GM19351 (cell line): ENCODE measurements around the gene PPARD.

ENCODE experiments used
- ATAC-seq: cut with Tn5 transposase; IDR thresholded peaks from one replicate; pipeline ENCODE4 v1.9.1; 2021; ENCODE audit warnings: mild to moderate bottlenecking, moderate library complexity; ENCODE audit not compliant: unreplicated experiment

Gene PPARD

DNA sequence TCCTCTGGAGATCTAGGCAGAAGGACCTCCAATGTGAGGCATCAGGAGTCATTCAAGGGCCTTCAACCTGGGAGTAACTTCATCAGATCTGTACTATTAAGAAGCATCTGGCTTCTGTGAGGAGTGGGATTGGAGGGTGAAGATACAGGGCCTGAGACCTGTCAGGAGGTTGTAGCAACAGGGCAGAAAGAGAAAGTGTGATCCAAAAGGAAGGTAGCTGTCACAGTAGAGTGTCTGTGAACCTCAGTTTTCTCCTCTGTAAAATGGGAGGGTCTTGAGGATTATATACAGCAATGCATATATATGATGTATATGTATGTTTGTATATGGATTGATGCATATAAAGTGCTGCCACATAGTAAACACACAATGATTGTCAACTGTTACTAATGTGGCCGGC, 123.3 kb downstream of the PPARD start:
- no peak for ATAC-seq

DNA sequence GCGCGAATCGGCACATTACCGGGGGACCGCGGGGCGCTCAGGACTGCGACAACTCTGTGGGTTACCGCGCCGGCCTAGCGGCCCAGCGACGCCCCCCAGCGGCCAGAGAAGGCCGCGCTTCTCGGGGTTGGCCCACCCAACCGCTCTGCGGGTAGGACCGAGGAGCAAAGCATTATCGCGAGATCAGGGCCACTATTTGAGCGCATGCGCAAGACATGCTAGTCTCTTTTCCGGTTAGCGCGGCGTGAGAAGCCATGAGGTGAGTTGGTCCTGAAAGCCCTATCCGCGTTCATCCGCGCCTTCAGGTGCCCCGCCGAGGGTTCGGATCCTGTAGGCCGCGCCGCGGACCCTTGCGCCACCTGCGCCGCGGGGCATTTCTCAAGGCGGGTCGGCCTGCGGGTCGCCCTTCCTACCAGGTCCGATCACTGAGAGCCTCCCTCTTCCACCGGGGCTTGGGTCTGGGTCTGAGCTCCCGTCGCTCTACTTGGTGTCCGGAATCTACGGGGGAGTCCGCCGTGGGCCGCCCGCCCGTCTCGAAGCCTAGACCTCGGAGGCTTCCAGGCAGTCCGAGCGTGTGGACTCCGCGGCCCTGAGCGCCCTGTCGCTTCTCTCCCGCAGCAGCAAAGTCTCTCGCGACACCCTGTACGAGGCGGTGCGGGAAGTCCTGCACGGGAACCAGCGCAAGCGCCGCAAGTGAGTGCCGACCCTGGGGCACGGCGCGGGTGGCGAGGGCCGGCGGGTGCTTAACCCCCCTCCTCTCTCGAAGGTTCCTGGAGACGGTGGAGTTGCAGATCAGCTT, 126.0 kb downstream of the PPARD start, which contains the start of gene RPL10A:
Gene RPL10A (plus strand): TSS at position 221 of the 799 bp plus-strand sequence. CDS start 34 bp downstream, at position 255.
- ATAC-seq: peak; percentile 89

DNA sequence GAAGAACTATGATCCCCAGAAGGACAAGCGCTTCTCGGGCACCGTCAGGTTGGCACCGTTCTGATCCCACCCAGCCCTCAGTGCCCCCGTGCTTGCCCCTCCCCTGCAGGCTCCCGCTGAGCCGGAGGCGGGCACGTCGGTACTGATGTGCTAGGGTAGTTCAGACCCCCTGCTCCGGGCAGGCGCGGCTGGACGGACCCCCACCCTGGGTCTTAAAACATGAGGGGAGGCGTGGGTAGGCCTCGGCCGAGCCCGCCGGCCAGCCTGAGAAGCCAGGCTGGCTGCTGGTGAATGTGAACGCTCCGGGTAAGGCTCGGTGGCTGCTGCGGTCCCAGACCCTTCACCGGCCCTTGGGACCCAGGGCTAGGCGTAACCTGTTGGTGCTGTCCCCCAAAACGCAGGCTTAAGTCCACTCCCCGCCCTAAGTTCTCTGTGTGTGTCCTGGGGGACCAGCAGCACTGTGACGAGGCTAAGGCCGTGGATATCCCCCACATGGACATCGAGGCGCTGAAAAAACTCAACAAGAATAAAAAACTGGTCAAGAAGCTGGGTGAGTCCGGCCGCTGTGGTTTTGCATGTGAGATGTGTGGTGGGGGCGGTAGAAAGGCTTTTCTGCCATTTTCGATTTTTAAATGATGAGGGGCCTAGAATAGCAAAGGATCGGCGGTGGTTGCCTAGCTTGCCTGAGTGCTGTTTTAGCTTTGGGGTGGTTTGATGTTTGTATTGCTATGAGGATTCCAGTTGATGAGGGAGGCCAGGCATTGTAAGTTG, 126.8 kb downstream of the PPARD start:
- ATAC-seq: no peak

DNA sequence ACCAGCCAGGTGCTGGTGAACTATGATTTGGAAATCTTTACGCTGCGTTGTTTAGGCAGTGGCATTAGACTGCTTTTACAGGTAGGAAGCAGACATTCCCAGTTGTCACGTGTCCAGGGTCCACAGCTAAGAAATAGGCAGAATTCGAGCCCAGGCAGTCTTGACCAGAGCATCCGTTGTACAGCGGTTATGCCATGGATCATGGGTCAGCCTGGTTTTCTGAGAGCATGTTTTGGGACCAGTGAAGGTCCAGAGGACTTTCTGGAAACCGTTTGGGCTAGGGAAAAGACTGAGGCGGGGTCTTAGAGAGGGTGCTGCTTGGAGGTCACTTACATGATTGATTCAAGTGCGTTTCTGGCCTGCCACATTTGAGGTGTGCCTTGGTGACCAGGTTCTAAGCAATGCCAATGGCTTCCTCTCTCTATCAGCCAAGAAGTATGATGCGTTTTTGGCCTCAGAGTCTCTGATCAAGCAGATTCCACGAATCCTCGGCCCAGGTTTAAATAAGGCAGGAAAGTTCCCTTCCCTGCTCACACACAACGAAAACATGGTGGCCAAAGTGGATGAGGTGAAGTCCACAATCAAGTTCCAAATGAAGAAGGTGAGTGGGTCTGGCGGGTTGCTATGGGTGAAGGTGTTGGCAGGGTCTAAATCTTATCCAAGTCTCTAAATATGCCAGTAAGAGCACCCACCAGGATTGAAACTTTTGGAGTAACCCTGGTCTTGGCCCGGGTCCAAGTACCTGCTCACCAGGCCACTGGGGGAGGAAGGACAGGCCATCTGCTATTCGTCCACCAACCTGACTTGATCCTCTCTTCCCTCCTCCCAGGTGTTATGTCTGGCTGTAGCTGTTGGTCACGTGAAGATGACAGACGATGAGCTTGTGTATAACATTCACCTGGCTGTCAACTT, 127.6 kb downstream of the PPARD start:
- no peak for ATAC-seq

DNA sequence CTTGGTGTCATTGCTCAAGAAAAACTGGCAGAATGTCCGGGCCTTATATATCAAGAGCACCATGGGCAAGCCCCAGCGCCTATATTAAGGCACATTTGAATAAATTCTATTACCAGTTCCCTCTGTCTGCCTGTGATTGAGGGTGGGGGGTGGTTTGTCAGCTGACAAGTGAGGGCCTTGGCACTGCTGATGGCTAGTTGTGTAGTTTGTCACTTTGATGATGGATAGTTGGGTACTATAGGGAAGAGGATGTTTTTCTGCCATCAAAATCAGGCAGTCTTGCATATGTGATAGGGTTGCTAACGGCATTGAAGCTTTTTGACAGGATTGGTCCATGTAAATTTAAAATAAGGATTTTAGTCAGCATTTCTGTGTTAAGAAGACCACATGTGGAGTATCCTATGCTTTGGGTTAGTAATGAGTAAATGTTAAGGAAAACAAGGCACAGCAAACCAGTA, 128.3 kb downstream of the PPARD start:
- no peak for ATAC-seq

DNA sequence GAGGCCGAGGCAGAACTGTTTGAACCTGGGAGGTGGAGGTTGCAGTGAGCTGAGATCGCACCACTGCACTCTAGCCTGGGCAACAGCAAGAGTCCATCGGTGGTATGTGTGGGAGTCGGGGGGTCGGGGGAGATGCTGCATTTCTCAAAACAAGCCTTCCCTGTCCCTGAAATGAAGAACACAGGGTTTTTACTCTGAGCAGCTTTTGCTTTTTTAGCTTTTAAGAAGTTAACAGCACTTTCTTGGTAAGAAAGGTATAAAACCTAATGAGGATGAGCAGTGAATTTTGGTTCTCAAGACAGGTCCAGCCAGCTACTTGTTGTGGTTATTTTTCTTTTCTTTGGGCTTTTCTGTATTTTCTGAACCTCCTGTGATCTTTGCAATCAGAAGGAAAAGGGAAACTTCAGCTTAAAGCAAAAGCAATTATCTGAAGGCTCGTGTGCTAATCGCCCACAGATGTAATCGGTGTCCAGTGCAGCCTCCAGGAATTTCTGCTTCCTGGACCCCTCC, 129.5 kb downstream of the PPARD start:
- ATAC-seq: no peak

DNA sequence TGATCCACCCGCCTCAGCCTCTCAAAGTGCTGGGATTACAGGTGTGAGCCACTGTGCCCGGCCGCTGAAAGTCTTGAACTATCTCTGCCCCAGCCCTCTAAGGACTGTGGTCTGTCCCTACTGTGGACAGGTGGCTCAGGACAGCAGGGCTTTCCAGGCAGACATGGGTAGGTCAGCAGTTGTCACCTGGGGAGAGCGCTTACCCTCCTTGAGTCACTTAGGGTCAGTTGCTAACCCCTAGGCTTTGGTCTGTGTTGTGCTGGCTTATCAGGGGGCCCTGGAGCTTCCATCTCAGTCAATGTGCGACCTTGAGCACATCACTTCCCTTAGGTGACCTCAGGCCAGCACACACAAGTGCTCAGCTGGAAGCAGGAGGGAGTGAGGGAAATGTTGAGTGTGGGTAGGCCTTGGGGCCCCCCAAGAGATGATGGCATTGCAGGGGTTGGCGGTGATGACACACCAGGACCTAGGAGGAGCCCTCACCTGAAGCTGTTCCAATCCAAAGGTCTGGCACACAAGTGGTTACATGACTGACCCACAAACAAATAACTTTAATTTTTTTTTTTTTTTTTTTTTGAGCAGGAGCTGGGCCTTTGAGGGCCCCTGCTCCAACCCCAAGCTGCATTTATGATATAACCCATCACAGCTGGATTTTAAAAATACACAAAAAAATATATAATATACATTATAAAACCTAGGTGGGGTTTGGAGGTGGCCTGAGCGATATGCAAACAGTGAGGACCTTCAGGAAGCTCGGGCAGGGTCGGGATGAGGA, 130.9 kb downstream of the PPARD start:
- ATAC-seq: no peak

DNA sequence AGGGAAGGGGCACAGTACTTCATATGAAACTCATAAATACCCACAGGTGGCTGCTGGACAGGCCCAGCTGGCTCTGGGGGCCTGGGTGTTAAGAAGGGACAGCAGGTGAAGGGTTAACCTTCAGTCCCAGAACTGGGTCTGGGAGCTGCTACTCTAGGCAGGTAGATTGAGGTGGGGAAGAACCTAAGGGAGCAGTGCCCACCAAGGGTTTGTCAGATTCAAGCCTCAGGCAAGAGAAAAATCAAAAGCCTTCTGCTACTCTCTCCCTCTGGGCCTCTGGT, 131.4 kb downstream of the PPARD start:
- ATAC-seq: no peak

DNA sequence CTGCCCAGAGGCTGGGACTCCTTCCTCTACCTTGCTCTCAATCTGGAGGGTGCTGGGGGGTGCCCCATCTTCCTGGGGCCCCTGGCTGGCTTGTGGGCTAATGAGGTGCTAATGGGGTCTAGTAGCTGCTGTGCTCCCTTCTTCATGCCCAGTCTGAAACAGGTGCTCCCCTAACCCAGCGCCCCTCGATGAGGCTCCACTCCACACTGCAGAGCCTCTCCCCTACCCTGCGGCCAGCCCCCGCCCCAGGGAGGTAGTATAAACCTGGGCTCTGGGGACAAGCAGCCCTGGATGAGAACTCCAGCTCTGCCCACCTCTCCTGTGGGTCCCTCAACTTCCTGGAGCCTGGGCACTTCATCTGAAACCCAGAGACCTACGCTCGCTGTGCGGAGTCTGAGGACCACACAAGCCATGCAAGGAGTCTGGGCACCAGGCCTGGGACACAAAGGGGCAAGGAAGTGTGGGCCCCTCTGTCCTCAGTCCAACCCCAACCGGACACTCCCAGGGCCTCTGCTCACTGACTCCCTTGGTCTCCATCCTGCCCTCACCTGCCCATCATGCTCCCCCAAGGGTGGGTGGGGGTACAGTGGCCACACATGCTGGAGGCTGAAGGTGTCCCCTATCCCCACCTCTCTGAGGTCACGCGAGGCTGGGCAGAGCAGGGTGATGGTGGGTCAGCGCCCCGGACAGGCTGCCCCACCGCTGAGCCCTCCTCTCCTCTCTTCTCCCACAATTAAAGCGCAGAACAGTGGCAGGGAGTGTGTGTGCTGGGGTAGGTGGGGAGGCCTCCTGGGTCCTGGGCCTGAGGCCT, 132.0 kb downstream of the PPARD start:
- no peak for ATAC-seq

DNA sequence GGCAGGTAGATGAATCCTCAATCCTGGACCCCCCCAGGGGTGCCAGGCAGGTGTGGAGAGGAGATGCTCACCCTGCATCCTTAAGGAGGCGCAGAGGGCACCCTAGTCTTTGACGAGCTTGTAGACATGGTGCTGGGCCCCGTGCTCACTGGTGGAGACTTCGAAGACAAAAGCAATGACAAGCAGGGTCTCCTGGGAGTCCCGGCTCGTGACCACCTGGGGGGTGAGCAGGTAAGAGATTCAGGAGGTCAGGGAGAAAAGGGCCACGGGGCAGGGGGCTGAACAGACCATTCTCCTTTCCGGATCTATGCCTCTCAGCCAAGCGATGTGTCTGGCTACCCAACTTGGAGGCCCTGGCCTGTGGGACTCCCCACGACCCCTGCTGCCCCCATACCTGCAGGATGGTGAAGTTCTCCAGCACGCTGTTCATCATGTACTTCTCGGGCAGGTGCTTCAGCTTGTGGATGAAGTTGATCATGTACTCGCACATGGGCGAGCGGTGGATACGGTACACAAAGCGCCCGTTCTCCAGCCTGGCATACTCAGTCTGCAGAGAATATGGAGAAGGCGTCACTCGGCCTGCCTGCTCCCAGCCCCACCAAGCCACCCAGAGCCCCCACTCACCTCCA, 132.7 kb downstream of the PPARD start:
- no peak for ATAC-seq

DNA sequence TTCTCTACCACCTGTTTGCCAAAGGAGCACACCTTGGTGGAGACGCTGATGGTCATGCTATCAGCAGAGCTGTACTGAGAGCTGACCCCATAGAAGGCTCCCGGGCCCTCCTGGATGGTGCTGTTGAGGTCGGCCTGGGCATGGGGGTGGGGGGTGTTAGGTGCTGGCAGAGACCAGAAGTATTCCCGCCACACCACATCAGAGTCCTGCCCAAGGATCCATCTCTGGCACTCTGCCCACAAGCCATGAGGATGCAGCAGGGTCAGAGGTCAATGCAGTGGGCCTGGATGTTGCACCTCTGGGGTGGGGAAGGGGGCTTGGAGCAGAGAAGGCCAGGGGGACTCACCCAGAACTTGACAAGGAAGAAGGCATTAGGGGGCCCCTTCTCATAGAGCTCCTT, 133.2 kb downstream of the PPARD start:
- no peak for ATAC-seq

DNA sequence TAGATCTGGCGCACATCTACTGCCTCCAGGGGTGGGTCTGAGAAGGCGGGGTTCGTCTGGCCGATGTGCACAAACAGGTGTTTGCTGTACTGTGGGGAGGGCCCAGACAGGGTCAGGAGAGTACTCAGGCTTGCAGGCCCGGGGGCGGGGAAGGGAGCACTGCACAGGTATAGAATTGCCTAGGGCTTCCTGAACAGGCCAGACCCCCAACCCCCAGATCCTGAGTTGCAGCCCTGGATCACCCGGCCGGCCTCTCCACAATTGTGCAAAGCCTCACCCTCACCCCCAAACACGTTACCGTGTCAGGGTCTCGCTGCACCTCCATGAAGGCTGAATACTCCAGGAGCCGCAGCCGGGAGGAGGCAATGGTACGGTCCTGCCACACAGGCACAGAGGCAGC, 133.6 kb downstream of the PPARD start:
- ATAC-seq: no peak

DNA sequence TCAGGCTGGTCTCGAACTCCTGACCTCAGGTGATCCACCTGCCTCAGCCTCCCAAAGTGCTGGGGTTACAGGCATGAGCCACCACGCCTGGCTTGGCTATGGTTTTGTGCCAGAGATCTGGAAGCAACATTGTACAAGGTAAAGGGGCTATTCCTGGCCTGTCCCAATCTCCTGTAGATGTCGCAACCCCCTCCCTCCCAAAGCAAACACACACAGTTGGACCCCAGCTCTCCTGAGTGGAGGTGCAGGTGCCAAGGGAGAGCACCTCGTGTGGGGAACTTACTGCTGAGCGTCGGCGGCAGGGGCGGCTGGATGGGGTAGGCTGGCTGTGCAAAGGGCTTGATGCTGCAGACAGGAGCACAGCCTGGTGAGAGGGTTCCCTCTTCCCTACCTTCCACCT, 134.7 kb downstream of the PPARD start:
- ATAC-seq: no peak
